Epithelial cell of prostate (primary cell): ENCODE measurements around the gene GALNT5.
A peak's percentile ranks its signal among the peaks of the same experiment; 100 is the strongest.
"Not testable (repeated sequence)": the region's sequence is repeated elsewhere in the genome, so short reads cannot be mapped to it uniquely, and the experiment has no call there.

ENCODE experiments used
- DNase-seq: peaks from one replicate; pipeline ENCODE4 v3.0.0-alpha.2; 2011; ENCODE audit warnings: low read depth, low spot score
- H3K27ac ChIP-seq: fragments of 450-650 bp; 2 replicates; pipeline ENCODE4 v1.5.1; 2017; ENCODE audit warnings: mild to moderate bottlenecking

The GALNT5 gene

DNA sequence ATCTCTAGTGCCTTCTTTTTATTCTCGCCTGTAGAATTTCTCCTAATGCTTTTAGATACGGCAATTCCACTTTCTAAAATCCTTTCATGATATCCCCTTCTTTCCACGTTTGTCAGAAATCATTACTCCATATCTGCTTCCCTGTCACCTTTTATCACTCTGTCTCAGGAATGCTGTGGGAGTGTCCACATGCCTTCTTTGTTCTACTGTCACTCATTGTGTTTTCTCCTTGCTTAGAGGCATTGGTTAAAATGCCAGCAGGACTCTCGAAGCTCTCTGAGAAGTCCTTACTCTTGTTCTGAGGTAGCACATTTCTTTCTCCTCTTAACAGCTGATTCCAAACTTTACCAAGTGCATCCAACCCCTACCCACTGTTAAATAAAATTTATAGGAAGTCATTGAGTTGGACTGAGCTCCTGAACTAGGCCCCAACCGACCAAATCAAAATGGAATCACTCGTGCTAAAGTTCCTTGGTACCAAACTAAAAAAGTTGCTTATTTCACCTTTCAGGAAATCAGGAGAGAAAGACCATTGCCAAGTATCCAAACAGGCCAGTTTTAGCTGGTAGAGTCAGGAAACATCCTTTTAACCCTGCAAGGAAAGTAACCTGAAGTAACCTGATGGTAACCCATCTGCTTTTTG lies 10.6 kb upstream of the GALNT5 start:
- peak overlapping the region; percentile 100 for H3K27ac ChIP-seq
- peak; percentile 55 for DNase-seq

DNA sequence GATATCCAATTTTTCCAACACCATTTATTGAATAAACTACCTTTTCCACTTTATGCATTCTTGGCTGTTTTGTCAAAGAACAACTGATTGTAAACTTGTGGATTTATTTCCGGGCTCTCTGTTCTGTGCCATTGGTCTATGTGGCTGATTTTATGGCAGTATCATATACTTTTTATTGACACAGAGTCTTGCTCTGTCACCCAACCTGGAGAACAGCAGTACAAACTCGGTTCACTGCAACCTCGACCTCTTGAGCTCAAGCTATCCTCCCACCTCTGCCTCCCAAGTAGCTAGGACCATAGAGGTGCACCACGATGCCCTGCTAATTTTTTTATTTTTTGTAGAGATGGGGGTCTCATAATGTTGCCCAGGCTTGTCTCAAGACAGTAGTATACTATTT lies 6.7 kb upstream of the GALNT5 start:
- no peak overlapping the region for H3K27ac ChIP-seq
- no peak for DNase-seq

DNA sequence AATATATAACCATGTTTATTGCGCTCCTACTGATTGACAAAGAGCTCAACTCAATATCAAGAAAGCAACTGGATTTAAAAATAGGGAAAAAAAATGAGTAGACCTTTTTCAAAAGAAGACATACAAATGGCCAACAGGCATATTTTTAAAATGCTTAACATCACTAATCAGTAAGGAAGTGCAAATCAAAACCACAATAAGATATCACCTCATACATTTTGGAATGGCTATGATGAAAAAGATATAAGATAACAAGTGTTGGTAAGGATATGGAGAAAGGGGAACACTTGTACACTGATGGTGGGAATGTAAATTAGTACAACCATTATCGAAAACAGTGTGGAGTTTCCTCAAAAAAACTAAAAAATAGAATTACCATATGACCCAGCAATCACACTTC lies 5.6 kb upstream of the GALNT5 start:
- no peak overlapping the region for H3K27ac ChIP-seq
- no peak for DNase-seq

DNA sequence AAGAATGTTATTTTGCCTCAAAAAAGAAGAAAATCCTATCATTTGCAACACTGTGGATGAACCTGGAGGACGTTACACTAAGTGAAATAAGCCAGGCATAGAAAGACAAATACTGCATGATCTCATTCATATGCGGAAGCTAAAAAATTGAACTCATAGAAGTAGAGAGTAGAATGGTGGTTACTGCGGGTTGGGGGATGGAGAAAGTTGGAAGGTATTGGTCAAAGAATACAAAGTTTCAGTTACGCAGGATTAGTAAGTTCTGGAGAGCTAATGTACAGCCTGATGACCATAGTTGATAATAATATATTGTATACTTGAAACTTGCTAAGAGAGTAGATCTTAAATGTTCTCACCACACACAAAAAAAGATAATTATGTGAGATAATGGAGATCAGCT lies 5.0 kb upstream of the GALNT5 start:
- no peak for DNase-seq

DNA sequence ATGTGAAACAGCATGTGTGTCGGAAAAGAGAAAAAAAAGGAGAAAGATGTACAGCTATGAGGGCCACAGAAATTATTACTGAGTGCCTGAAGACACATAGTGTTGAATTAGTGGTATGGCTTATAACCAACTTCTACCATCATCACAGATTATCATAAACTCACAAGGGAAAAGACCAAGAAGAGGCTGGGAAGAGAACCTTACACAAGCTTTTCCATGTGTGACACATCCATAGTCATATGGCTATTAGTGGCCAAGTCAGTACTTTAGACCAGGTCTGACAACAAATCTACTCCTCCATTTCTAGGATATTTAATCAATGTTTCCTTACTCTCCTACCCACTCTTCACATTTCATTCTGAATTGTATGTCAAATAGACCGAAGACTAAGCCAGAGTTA lies 3.5 kb upstream of the GALNT5 start:
- no peak overlapping the region for H3K27ac ChIP-seq
- DNase-seq: no peak

More for the DNA sequence above, 5.0 kb upstream of the GALNT5 start:
- no peak overlapping the region for H3K27ac ChIP-seq

DNA sequence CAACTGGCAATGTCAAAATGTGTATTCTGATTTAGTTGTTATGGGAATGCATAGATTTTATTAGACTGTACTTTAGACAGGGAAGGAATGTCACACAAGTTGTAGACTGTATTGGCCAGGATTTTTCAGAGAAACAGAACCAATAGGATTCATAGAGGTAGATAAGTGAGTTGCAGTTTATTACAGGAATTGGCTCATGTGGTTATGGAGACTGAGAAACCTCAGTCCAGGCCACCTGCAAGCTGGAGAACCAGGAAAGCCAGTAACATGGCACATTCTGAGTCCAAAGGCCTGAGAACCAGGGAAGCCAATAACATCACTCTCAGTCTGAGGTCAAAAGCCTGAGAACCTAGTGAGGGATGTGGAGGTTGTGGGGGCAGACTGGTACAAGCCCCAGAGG lies 1.8 kb upstream of the GALNT5 start:
- peak overlapping the region; percentile 90 for H3K27ac ChIP-seq
- DNase-seq: no peak

DNA sequence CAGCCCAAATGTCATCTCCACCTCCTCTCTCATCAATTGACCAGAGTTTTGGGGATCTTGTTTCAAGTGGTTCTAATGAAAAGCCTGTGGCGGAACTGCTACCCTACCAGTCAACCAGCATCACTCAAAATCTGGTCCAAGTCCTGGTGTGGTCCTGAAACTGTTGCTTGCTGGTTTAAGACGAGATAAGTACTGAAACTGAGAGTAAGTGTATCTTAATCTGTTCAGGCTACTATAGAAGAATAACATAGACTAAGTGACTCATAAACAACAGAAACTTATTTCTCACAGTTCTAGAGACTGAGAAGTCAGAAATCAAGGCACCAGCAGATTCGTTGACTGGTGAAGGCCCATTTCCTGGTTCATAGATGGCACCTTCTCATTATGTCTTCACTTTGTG lies 879 bp upstream of the GALNT5 start:
- DNase-seq: peak; percentile 45

DNA sequence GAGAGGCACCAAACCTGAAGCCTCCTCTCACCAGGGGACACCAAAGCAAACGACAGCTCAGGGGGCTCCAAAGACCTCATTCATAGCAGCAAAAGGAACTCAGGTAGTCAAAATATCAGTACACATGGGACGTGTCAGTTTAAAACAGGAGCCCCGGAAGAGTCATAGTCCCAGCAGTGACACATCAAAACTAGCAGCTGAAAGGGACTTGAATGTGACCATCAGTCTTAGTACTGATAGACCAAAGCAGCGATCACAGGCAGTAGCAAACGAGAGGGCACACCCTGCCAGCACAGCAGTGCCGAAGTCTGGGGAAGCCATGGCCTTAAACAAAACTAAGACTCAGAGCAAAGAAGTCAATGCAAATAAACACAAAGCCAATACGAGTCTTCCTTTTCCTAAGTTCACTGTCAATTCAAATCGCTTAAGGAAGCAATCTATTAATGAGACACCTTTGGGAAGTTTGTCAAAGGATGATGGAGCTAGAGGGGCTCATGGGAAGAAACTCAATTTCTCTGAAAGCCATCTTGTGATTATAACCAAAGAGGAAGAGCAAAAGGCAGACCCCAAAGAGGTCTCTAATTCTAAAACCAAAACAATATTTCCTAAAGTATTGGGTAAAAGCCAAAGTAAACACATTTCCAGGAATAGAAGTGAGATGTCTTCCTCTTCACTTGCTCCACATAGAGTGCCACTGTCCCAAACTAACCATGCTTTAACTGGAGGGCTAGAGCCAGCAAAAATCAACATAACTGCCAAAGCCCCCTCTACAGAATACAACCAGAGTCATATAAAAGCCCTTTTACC lies 1.2 kb downstream of the GALNT5 start:
- peak overlapping the region; percentile 90 for H3K27ac ChIP-seq
- no peak for DNase-seq

More for the DNA sequence above, 879 bp upstream of the GALNT5 start:
- peak overlapping the region; percentile 90 for H3K27ac ChIP-seq

DNA sequence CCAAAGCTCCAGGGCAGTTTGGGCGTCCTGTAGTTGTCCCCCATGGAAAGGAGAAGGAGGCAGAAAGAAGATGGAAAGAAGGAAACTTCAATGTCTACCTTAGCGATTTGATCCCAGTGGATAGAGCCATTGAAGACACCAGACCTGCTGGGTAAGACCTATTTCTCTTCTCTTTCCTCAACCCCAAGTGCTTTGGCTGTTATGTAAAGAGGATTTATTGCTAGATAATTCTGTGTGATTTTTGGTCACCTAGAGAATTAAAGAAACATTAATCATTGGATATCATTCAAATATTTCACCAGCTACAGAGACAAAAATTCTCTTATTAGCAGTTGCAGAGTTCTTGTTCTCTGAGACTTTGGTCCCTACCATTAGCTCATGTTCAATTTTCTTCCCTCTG lies 1.9 kb downstream of the GALNT5 start:
- peak overlapping the region; percentile 90 for H3K27ac ChIP-seq
- DNase-seq: no peak

DNA sequence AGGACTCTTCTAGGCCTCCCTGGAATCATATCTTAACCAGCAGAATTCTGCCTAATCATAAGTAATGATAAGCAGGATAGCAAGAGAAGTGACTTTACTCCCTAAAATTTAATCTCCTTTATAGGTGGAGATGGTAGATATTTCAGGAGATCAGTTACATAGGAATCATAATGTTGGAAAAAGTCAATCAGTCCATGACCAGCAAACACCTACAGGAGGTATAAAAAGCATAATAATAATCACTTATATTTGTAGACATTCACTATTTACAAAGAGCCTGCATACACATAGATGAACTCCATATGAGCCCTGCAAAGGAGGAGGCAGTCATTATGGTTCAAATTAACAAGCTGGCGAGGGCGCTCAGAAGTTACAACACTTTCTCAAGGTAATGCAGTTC lies 2.5 kb downstream of the GALNT5 start:
- peak overlapping the region; percentile 90 for H3K27ac ChIP-seq
- no peak for DNase-seq

DNA sequence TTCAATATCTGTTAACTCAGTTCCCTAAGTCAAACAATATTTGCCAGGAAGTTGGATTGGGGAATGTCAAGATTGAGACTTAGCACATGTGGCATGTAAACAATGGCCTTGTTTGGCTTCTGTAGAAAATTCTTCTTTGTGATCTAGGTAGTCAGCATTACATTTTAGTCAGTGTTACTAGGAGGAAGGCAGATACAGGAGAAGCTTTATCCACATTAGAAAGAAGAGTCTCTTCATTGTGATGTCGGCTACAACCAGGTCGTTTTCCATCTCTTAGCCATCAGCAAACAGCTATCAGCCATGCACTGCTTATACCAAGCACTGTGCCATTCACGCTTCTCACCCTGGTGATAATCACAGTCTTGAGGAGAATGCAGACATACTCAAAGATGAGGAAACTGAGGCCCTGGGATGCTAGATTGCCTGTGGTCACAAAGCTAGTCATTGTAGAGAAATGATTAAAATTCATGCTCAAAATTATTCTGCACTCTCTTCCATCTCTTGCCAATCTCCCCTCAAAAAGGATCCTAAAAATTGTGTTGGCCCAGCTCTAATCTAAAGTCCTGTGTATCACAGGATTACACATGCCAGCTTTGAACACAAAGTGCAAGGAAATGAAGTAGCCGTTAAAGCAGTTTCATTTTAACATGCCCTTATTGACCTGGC lies 3.2 kb downstream of the GALNT5 start:
- peak overlapping the region; percentile 90 for H3K27ac ChIP-seq
- no peak for DNase-seq

DNA sequence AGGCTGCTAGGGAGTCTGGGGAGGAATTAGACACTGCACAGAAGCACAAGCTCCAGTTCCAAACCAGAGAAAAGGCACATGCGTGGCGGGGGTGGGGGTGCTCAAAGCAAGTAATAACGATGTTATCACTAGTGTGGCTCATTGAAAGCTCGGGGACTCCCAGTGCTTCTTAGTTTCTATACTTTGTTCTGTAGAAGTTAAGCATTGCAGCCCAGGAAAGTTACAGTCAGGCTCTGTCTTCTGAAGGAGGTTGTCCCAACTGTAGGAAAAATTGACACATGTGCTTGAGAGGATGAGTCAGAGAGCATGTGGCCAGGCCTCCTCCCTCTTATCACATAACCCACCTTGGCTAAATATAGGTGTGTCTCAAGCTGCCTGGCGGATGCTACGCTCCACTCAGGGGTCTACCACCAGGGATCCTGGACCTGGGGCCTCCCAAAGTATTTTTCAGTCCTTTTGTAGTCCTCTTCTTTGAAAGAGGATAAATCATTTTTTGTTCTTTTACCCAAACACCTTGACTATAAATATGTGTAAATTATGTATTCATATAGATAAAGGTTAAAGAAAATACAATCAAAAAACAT lies 3.8 kb downstream of the GALNT5 start:
- peak overlapping the region; percentile 90 for H3K27ac ChIP-seq
- peak; percentile 55 for DNase-seq

DNA sequence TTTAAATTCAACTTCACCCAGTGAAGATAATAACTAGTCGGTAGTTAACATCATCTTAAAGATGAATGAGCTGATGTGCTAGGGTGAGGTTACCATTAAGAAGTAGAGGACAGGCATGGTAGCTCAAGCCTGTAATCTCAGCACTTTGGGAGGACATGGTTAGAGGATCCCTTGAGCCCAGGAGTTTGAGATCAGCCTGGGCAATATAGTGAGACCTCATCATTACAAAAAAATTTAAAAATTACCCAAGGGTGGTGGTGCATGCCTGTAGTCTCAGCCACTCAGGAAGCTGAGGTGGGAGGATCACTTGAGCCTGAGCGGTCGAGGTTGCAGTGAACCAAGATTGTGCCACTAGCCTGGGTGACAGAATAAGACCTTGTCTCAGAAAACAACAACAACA lies 4.7 kb downstream of the GALNT5 start:
- DNase-seq: no peak
- H3K27ac ChIP-seq: peak overlapping the region; percentile 90

DNA sequence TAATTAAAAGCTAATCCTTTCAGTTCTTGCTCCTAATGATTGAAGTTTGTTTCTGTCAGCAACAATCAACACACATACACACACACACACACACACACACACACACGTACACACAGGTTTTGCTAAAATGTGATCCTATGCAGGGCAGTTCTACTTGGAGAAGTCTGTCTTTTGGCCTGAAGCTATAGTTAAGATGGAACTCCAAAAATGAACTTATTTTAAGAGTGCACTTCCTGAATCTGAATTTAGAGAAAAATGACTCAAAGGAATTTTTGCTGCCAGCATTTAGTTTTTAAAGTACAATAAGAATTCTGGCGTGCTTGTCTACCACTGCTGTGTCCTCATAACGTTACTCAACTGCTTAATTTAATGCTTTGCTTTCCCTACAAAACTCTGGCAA lies 6.6 kb downstream of the GALNT5 start:
- H3K27ac ChIP-seq: peak overlapping the region; percentile 9

DNA sequence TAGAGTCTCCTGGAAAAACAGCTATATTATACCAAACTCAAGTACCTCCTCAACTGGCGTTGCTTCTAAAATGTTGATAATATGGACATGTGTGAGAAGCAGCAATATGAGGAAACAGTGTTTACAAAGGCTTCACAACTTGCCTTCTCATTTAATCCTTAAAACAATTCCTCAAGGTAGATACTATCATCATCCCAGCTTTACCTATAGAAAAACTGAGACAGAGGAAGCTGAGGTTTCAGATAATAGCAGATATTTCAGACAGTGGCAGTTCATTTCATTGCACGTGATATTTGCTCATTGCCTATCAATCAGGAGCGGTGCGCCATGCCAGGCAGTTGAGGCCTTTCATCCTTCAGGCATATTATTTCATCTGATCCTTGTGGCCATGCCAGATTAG lies 8.3 kb downstream of the GALNT5 start:
- DNase-seq: no peak
- H3K27ac ChIP-seq: no peak overlapping the region

More for the DNA sequence above, 6.6 kb downstream of the GALNT5 start:
- no peak for DNase-seq

DNA sequence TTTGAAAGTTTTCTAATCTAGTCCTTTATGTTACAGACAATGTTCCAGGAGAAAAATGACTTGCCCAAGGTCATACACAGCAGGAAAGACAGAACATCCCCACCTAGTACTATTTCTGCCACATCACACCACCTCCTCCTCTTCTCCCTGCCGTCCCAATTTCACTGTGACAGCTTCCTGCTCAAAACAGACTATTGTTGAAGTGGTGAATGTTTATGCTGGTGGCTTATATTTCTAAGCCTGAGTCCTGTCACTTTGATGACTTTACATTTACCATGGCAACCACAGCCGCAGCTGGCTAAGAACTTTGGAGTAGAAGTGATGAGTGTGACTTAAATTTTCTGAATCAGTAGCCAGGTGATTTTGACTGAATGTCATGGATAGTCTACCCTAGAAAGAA lies 10.0 kb downstream of the GALNT5 start:
- DNase-seq: no peak
- H3K27ac ChIP-seq: no peak overlapping the region

DNA sequence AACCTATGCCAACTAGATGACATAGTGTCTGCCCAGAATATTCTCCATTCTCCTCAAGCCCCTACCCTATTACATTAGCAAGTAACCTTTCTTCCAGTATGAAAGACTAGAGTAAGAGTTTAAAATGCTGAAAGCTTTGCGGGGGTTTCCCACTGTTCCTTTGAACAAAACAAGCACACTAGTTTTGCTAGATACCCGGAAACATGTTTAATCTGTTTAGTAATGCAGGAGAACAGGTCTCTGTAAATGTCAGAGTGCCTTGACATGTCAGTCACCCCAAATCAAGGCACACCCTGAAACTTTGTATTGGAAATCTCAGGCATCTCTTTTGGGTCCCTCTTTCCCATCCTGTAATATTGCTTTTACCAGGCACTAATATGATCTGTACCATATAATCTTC lies 11.6 kb downstream of the GALNT5 start:
- no peak for DNase-seq

DNA sequence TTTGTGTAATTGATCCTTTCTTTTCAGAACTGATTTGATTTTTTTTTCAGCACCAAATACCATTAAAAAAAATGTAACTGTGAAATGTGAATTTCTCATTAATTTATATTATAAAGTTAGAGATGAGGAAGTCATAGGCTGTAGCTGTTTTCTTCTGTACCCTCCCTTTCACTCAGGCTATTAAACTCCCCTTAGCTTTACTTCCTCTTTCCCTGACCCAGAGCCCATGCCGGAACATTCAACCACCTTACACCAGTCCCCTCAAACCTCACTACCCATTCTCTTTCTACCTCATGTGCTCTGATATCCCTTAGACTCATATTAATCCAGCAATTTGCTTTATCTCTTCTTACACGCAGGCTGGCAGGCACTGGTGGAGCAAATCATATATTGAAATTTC lies 12.4 kb downstream of the GALNT5 start:
- no peak for DNase-seq

More for the DNA sequence above, 11.6 kb downstream of the GALNT5 start:
- peak overlapping the region; percentile 31 for H3K27ac ChIP-seq

DNA sequence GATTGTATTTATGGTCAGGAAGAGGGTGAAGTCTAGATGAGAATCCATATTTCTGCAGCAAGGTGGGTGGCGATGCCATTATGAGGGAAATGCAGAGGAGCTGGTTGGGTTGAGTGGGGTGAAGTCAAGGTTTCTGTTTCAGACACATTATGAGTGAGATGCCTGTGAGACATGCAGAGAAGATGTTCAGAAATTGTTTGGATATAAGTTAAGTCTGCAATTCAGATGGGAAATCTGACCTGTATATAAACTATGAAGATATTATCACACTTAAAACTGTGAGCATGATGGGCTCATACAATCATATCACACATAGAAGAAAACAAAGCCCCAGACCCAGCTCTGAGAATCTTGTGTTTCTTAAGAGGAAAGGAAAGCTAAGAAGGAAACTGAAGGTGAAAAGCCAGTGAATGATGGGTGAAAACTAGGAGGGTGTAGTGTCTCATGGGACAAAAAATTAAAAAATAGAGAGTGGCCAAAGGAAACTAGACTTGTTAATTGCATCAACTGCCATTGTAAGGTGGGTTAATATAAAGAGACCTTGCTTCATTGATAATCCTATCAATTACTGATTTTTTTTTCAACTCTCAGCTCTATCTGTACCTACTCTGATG lies 14.2 kb downstream of the GALNT5 start:
- H3K27ac ChIP-seq: no peak overlapping the region
- DNase-seq: no peak

More for the DNA sequence above, 12.4 kb downstream of the GALNT5 start:
- no peak overlapping the region for H3K27ac ChIP-seq

DNA sequence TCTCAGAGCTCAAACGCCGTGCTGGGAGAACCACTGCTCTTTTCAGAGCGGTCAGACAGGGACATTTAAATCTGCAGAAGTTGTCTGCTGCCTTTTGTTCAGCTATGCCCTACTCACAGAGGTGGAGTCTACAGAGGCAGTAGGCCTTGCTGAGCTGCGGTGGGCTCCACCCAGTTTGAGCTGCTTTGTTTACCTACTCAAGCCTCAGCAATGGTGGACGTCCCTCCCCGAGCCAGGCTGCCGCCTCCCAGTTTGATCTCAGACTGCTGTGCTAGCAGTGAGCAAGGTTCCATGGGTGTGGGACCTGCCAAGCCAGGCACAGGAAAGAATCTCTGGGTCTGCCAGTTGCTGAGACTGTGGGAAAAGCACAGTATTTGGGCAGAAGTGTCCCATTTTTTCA lies 21.8 kb downstream of the GALNT5 start:
- not testable (repeated sequence) for H3K27ac ChIP-seq, DNase-seq
